Endothelial cell of umbilical vein (primary cell): Measurements from ENCODE around the gene FAM193A. TPM values are rescaled to one million over a fixed set of nuclear protein-coding genes. Genes with fewer than 3 reads are reported as not detected.

Source experiments
- BruUV-seq: library from RNA; stranded (reverse); fragments of 400-500 nt; replicated peaks from 2 replicates; lab custom pipeline; 2021; lab: Mats Ljungman, UMichigan
- CTCF ChIA-PET: fragments of 300-600, 350-600 bp; sonication (Branson Sonifier 250); formaldehyde crosslinking; loops from one replicate; lab custom pipeline; 2021; ENCODE audit warnings: antibody characterized with exemption, inconsistent platforms; lab: Charles Lee
- POLR2A ChIA-PET: fragments of 300-600, 350-600 bp; sonication (Branson Sonifier 250); formaldehyde crosslinking; loops from one replicate; lab custom pipeline; 2021; ENCODE audit warnings: antibody characterized with exemption, inconsistent platforms; lab: Charles Lee
- DNase-seq: peaks from one replicate; pipeline ENCODE4 v3.0.0-alpha.2; 2011; ENCODE audit warnings: low read depth, low spot score
- FAIRE-seq: peaks from 2 replicates; lab custom pipeline; 2011; peaks lifted over from hg19 to GRCh38; lab: Jason Lieb, UNC
- H2AFZ ChIP-seq: 2 replicates; pipeline ENCODE4 v1.6.0; 2012; ENCODE audit warnings: low read depth, low read length, control low read depth, inconsistent platforms
- H3K27ac ChIP-seq: 2 replicates; pipeline ENCODE4 v1.5.1; 2011; ENCODE audit warnings: low read depth, mild to moderate bottlenecking, control low read depth, low read length, moderate library complexity; ENCODE audit not compliant: insufficient read depth
- H3K27me3 ChIP-seq, 2 experiments: 2 replicates each; pipeline versions ENCODE4 v1.6.0 to v1.6.1; 2011; ENCODE audit warnings: low read length in 2 of 2, mixed read lengths in 1 of 2; ENCODE audit not compliant: control insufficient read depth in 2 of 2, insufficient read depth in 2 of 2
- H3K36me3 ChIP-seq, 2 experiments: 2 replicates in 1 of 2; 3 replicates in 1 of 2; pipeline ENCODE4 v1.5.1; 2011; ENCODE audit warnings: low read length in 2 of 2, mild to moderate bottlenecking in 1 of 2, moderate library complexity in 1 of 2; ENCODE audit not compliant: control insufficient read depth in 2 of 2, insufficient read depth in 2 of 2; ENCODE audit errors: extremely low read depth in 1 of 2
- H3K4me1 ChIP-seq: 3 replicates; pipeline ENCODE4 v1.5.1; 2011; ENCODE audit warnings: mild to moderate bottlenecking, low read length; ENCODE audit not compliant: control insufficient read depth, insufficient read depth; ENCODE audit errors: extremely low read depth
- H3K4me2 ChIP-seq: 2 replicates; pipeline ENCODE4 v1.6.1; 2011; ENCODE audit warnings: low read length, control low read depth, mixed read lengths; ENCODE audit not compliant: insufficient read depth
- H3K4me3 ChIP-seq, 3 experiments: fragments of 200-600 bp in 1 of 3; sonication (generic), shearing (Covaris generic) in 1 of 3; replicated peaks in 1 of 3; 2 replicates each; pipeline ENCODE4 v1.5.1; 2011 to 2016; ENCODE audit warnings: control low read depth in 3 of 3, low read length in 3 of 3, mild to moderate bottlenecking in 2 of 3, inconsistent platforms in 1 of 3, low read depth in 1 of 3, moderate library complexity in 1 of 3; ENCODE audit not compliant: insufficient read depth in 1 of 3
- H3K79me2 ChIP-seq: 2 replicates; pipeline ENCODE4 v1.6.0; 2012; ENCODE audit warnings: low read length, inconsistent platforms; ENCODE audit not compliant: control insufficient read depth, insufficient read depth
- H3K9ac ChIP-seq: replicated peaks from 2 replicates; pipeline ENCODE3; 2011; ENCODE audit warnings: low read length, control low read depth; ENCODE audit not compliant: insufficient read depth; ENCODE audit errors: extremely low read depth
- H3K9me1 ChIP-seq: replicated peaks from 3 replicates; pipeline ENCODE4 v1.6.0; 2011; ENCODE audit warnings: mild to moderate bottlenecking, low read length; ENCODE audit not compliant: control insufficient read depth, insufficient read depth; ENCODE audit errors: extremely low read depth
- H3K9me3 ChIP-seq: replicated peaks from 2 replicates; pipeline ENCODE4 v1.5.1; 2012; ENCODE audit warnings: low read length, inconsistent platforms; ENCODE audit not compliant: control insufficient read depth, insufficient read depth
- H4K20me1 ChIP-seq: replicated peaks from 2 replicates; pipeline ENCODE3; 2011; ENCODE audit warnings: mild to moderate bottlenecking, low read length; ENCODE audit not compliant: control insufficient read depth, insufficient read depth; ENCODE audit errors: extremely low read depth
- EZH2 ChIP-seq: IDR thresholded peaks from 2 replicates; pipeline ENCODE4 v1.6.1; 2012; ENCODE audit warnings: borderline replicate concordance, low read depth, mild to moderate bottlenecking, moderate library complexity, low read length, inconsistent platforms; ENCODE audit not compliant: severe bottlenecking
- FOS ChIP-seq: IDR thresholded peaks from 2 replicates; pipeline ENCODE4 v1.6.1; 2011; ENCODE audit warnings: mild to moderate bottlenecking, low read length, moderate library complexity, borderline replicate concordance; ENCODE audit not compliant: insufficient read depth
- GATA2 ChIP-seq: IDR thresholded peaks from 2 replicates; pipeline ENCODE4 v1.7.0; 2011; ENCODE audit warnings: low read depth, mild to moderate bottlenecking, moderate library complexity, mixed read lengths, low read length; ENCODE audit not compliant: insufficient read length, insufficient read depth
- JUN ChIP-seq: IDR thresholded peaks from 2 replicates; pipeline ENCODE4 v1.6.1; 2011; ENCODE audit warnings: borderline replicate concordance, low read depth; ENCODE audit not compliant: insufficient read length, insufficient read depth
- MYC ChIP-seq: IDR thresholded peaks from one replicate; pipeline ENCODE4 v1.6.1; 2011; ENCODE audit warnings: mild to moderate bottlenecking, low read depth, low read length
- POLR2A ChIP-seq: IDR thresholded peaks from 2 replicates; pipeline ENCODE4 v1.6.1; 2012; ENCODE audit warnings: low read depth, mild to moderate bottlenecking, control low read depth, low read length
- dilution Hi-C: fragments of 300-500 bp; cut with MboI; formaldehyde crosslinking; loops from one replicate; pipeline ENCODE4 v1.15.0; 2019; ENCODE audit warnings: low sequenced_read_pairs; ENCODE audit not compliant: extremely low pct_ligation_motif_present
- intact Hi-C: fragments of 100-400 bp; cut with micrococcal nuclease; formaldehyde crosslinking; loops from one replicate; pipeline ENCODE4 v1.10.0; 2022
- polyA plus RNA-seq, 4 experiments: library from polyadenylated mRNA; depleted of rRNA in 3 of 4; stranded (reverse) in 3 of 4; unstranded in 1 of 4; fragments of >200 nt; gene quantifications; 2 replicates each; pipeline versions ENCODE4 v1.2.1 to v1.2.3, GENCODE V29; 2011 to 2012; ENCODE audit warnings: missing spikeins in 1 of 4
- total RNA-seq: library from RNA; stranded (reverse); gene quantifications from 2 replicates; pipeline ENCODE4 v1.2.3, GENCODE V29; 2021

The FAM193A gene
- total and polyA plus RNA-seq, 2 donors (not counting 3 experiments of a cell fraction or from before 2014, with no cell fraction given) = 12.3 to 32.1 TPM

DNA sequence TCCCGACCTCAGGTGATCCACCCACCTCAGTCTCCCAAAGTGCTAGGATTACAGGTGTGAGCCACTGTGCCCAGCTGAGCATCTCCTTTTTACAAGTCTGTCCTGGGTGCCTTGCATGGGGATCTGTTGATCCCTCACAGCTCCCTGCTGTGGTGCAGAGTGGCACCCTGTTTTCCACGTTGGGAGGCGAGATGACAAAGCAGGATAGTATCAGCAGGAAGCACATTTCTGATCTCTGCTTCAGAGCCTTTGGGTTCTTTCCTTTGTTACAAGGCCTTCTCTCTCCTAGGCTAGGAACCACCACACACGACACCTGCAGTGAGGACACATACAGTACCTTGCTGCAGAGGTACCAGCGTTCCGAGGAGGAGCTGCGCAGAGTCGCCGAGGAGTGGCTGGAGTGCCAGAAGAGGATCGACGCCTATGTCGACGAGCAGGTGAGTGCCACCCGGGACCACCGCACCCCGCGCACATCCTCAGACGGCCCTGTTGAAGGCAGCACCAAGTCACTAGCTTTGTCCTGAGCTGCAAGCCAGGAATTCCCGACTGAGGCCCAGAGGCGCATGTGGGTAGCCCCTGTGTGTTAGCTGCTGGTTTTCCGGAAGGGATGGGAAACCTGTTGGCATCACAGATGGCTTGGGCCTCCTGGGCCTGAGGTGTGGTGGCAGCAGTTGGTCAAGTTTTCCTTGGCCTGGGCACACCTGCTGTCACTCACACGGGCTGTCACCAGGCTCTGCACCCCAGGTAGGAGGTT lies 110.1 kb downstream of the FAM193A start:
- intact Hi-C loops = no loop called here
- no peaks in the 10 kb centered on the region for H3K4me1 ChIP-seq
- no peak overlapping the region for H3K9ac ChIP-seq
- TF ChIP-seq MYC (no peak), GATA2 (no peak), POLR2A (no peak), EZH2 (no peak), JUN (no peak), FOS (no peak)
- dilution Hi-C loops = no loop called here
- POLR2A ChIA-PET = no interaction called here
- peaks cover 7 to 26% of the 10 kb centered on the region in 2 experiments for H3K36me3 ChIP-seq
- DNase-seq (no peak), FAIRE-seq (no peak)
- no peak overlapping the region for H3K4me3 ChIP-seq
- H3K4me2 ChIP-seq = no peak overlapping the region
- no peaks in the 10 kb centered on the region for H3K9me3 ChIP-seq
- no peaks in the 10 kb centered on the region for H3K9me1 ChIP-seq
- H2AFZ ChIP-seq = no peak overlapping the region
- CTCF ChIA-PET = interaction anchor here (1.2 kb wide), 1 partner anchor 13 kb away, joined by 3 read pairs; no protein-coding TSS in a partner anchor
- no peaks in the 10 kb centered on the region for H3K79me2 ChIP-seq
- no peaks in the 10 kb centered on the region for H4K20me1 ChIP-seq
- BruUV-seq = no TSS peak
- no peaks in the 10 kb centered on the region for H3K27me3 ChIP-seq
- no peak overlapping the region for H3K27ac ChIP-seq
